Endothelial cell (in vitro differentiated cells): ENCODE data around the gene PCP2. TPM values are rescaled to one million over a fixed set of nuclear protein-coding genes. Genes with fewer than 3 reads are reported as not detected.
A peak's percentile ranks its signal among the peaks of the same experiment; 100 is the strongest.

Source experiments
- DNase-seq: peaks from one replicate; pipeline ENCODE4 v3.0.0; 2021; ENCODE audit warnings: low spot score
- H3K27ac Mint-ChIP-seq: one replicate; pipeline ENCODE4 v1.8.0; 2021; ENCODE audit warnings: mixed read lengths, inconsistent platforms; ENCODE audit not compliant: unreplicated experiment
- H3K27me3 Mint-ChIP-seq: one replicate; pipeline ENCODE4 v1.8.0; 2021; ENCODE audit warnings: mild to moderate bottlenecking, moderate library complexity, mixed read lengths, inconsistent platforms; ENCODE audit not compliant: unreplicated experiment
- H3K36me3 Mint-ChIP-seq: one replicate; pipeline ENCODE4 v1.8.0; 2021; ENCODE audit warnings: mild to moderate bottlenecking, low read depth, mixed read lengths, inconsistent platforms; ENCODE audit not compliant: unreplicated experiment
- H3K4me1 Mint-ChIP-seq: one replicate; pipeline ENCODE4 v1.8.0; 2021; ENCODE audit warnings: mild to moderate bottlenecking, mixed read lengths, inconsistent platforms; ENCODE audit not compliant: unreplicated experiment
- H3K4me3 Mint-ChIP-seq: one replicate; pipeline ENCODE4 v1.8.0; 2021; ENCODE audit warnings: mild to moderate bottlenecking, mixed read lengths, inconsistent platforms; ENCODE audit not compliant: unreplicated experiment
- H3K9me3 Mint-ChIP-seq: one replicate; pipeline ENCODE4 v1.8.0; 2021; ENCODE audit warnings: mixed read lengths, inconsistent platforms; ENCODE audit not compliant: unreplicated experiment
- total RNA-seq: library from RNA; stranded (reverse); fragmentation: NEBNext Ultra II Directional; extraction: Animal tissue kit (Norgen Biotek cat#: 25700); gene quantifications from one replicate; pipeline ENCODE4 v1.2.1, GENCODE V29; 2021; ENCODE audit not compliant: unreplicated experiment
- TF ChIP-seq, protein P1 (sequence below): fragments of 200-600 bp; sonication (generic); IDR thresholded peaks from one replicate; pipeline ENCODE4 v1.5.0; 2021; ENCODE audit warnings: antibody characterized with exemption; ENCODE audit not compliant: unreplicated experiment

Gene PCP2
- total RNA-seq, 1 donor from 2014 or later: not detected

GRCh38 chr19:7643031-7643415 lies 9.5 kb upstream of the PCP2 start:
- Mint-ChIP-seq H3K27me3 (peaks cover 16% of the 10 kb centered on the region), H3K36me3 (peaks cover 7% of the 10 kb centered on the region), H3K9me3 (no peaks in the 10 kb centered on the region), H3K27ac (no peak overlapping the region), H3K4me3 (no peak overlapping the region), H3K4me1 (peaks cover 3% of the 10 kb centered on the region)
- no peak for DNase-seq
- TF ChIP-seq, protein P1, sequence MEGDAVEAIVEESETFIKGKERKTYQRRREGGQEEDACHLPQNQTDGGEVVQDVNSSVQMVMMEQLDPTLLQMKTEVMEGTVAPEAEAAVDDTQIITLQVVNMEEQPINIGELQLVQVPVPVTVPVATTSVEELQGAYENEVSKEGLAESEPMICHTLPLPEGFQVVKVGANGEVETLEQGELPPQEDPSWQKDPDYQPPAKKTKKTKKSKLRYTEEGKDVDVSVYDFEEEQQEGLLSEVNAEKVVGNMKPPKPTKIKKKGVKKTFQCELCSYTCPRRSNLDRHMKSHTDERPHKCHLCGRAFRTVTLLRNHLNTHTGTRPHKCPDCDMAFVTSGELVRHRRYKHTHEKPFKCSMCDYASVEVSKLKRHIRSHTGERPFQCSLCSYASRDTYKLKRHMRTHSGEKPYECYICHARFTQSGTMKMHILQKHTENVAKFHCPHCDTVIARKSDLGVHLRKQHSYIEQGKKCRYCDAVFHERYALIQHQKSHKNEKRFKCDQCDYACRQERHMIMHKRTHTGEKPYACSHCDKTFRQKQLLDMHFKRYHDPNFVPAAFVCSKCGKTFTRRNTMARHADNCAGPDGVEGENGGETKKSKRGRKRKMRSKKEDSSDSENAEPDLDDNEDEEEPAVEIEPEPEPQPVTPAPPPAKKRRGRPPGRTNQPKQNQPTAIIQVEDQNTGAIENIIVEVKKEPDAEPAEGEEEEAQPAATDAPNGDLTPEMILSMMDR: no peak

GRCh38 chr19:7642295-7643030 lies 8.9 kb upstream of the PCP2 start:
- H3K4me3 Mint-ChIP-seq: no peak overlapping the region
- H3K36me3 Mint-ChIP-seq: peaks cover 7% of the 10 kb centered on the region
- TF ChIP-seq, protein P1: no peak
- no peaks in the 10 kb centered on the region for H3K9me3 Mint-ChIP-seq
- peaks cover 3% of the 10 kb centered on the region for H3K4me1 Mint-ChIP-seq
- peaks cover 13% of the 10 kb centered on the region for H3K27me3 Mint-ChIP-seq
- no peak for DNase-seq
- H3K27ac Mint-ChIP-seq: no peak overlapping the region

DNA sequence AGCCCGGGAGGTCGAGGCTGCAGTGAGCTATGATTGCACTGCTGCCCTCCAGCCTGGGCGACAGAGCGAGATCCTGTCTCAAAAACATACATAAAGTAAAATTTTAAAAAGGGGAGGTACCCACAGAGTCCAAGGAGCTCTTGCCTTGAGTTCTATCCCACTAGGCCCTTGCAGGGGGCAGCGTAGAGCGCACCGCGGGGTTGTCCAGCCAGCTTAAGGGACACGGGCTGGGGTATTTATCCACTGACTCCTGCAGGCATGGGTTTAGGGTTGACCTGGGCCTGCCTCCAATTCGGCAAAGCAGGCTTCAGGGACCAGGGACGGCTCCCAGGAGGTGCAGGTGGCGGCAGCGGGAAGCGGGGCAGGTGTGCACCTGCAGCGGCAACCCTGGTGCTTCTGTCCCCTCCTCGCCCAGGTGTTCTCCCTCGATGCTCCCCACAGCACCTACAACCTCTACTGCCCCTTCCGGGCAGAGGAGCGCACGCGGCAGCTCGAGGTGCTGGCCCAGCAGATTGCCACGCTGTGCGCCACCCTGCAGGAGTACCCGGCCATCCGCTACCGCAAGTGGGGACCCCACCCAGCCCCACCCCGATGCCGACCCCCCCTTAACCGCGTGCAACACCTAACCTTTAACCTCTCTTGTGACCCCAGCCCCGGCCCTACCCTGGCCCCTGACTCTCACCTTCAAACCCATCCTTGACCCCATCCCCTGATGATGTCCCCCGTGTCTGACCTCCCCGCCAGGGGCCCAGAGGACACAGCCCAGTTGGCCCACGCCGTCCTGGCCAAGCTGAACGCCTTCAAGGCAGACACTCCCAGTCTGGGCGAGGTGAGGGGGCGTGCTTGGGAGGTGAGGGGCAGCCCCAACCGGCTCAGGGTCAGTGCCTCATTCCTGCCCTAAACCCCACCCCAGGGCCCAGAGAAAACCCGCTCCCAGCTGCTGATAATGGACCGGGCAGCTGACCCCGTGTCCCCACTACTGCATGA lies 8.1 kb upstream of the PCP2 start:
- peak; percentile 26 for DNase-seq
- Mint-ChIP-seq H3K27ac (no peak overlapping the region), H3K36me3 (peaks cover 7% of the 10 kb centered on the region), H3K4me3 (no peak overlapping the region), H3K27me3 (peaks cover 13% of the 10 kb centered on the region), H3K4me1 (peaks cover 3% of the 10 kb centered on the region), H3K9me3 (no peaks in the 10 kb centered on the region)
- TF ChIP-seq, protein P1: no peak

- H3K9me3 Mint-ChIP-seq: no peaks in the 10 kb centered on the region
- H3K27me3 Mint-ChIP-seq: peaks cover 17% of the 10 kb centered on the region
- peaks cover 2% of the 10 kb centered on the region for H3K4me1 Mint-ChIP-seq
- TF ChIP-seq, protein P1: no peak
- no peak overlapping the region for H3K27ac Mint-ChIP-seq
- no peak for DNase-seq
- no peak overlapping the region for H3K4me3 Mint-ChIP-seq
- peaks cover 7% of the 10 kb centered on the region for H3K36me3 Mint-ChIP-seq
Measured at GRCh38 chr19:7640803-7641202, 7.3 kb upstream of the PCP2 start.
